K562 (cell line): ENCODE results near the gene CHMP4B. TPM values are rescaled to one million over a fixed set of nuclear protein-coding genes. Genes with fewer than 3 reads are reported as not detected.

Experiments
- ATAC-seq: fragments of 200-7000 bp; cut with Tn5 transposase; 3 replicates; pipeline ENCODE4 v1.9.1; 2020; ENCODE audit warnings: moderate library complexity
- BruUV-seq: library from RNA; stranded (reverse); fragments of 400-500 nt; replicated peaks from 2 replicates; lab custom pipeline; 2021; lab: Mats Ljungman, UMichigan
- CTCF ChIA-PET: fragments of 300-600 bp; formaldehyde crosslinking; extraction: SDS; loops from one replicate; lab custom pipeline; 2021; ENCODE audit warnings: low intra/inter-chr PET ratio; lab: Yijun Ruan, JAX
- POLR2A ChIA-PET: fragments of 300-600, 350-650 bp; sonication (Branson Sonifier 250); formaldehyde crosslinking; extraction: SDS; loops from one replicate; lab custom pipeline; 2021; ENCODE audit warnings: antibody characterized with exemption, inconsistent platforms; lab: Yijun Ruan, JAX
- DNase-seq, 4 experiments: peaks; one replicate each; pipeline versions ENCODE4 v3.0.0 to v3.0.0-alpha.2; 2011 to 2018; ENCODE audit warnings: low spot score in 3 of 4, mixed read lengths in 3 of 4; ENCODE audit errors: extremely low read depth in 1 of 4
- FAIRE-seq: peaks from 2 replicates; lab custom pipeline; 2011; peaks lifted over from hg19 to GRCh38; lab: Jason Lieb, UNC
- H2AFZ ChIP-seq: 2 replicates; pipeline ENCODE4 v1.6.0; 2011; ENCODE audit warnings: low read depth, low read length, control low read depth, inconsistent platforms
- H3K27ac ChIP-seq: fragments of 200-600 bp; 3 replicates; pipeline ENCODE4 v1.8.0; 2011; ENCODE audit warnings: low read depth, mild to moderate bottlenecking, control low read depth, inconsistent platforms, low read length, moderate library complexity, mixed read lengths; ENCODE audit errors: extremely low read depth
- H3K27me3 ChIP-seq, 2 experiments: fragments of 300-600 bp in 1 of 2; 2 replicates in 1 of 2; 3 replicates in 1 of 2; pipeline versions ENCODE4 v1.6.0 to v1.8.0; 2011; ENCODE audit warnings: inconsistent platforms in 2 of 2, low read length in 2 of 2, mild to moderate bottlenecking in 1 of 2, mixed read lengths in 1 of 2, moderate library complexity in 1 of 2; ENCODE audit not compliant: control insufficient read depth in 2 of 2, insufficient read depth in 2 of 2
- H3K36me3 ChIP-seq: fragments of 300-600 bp; 3 replicates; pipeline ENCODE4 v1.8.0; 2011; ENCODE audit warnings: mild to moderate bottlenecking, low read length, inconsistent platforms; ENCODE audit not compliant: control insufficient read depth, insufficient read depth
- H3K4me1 ChIP-seq, 2 experiments: fragments of 200-600 bp in 1 of 2; replicated peaks in 1 of 2; 2 replicates in 1 of 2; 3 replicates in 1 of 2; pipeline versions ENCODE4 v1.5.1 to v1.8.0; 2011; ENCODE audit warnings: inconsistent platforms in 2 of 2, low read length in 2 of 2, mild to moderate bottlenecking in 1 of 2, mixed read lengths in 1 of 2, moderate library complexity in 1 of 2; ENCODE audit not compliant: control insufficient read depth in 2 of 2, insufficient read depth in 2 of 2
- H3K4me2 ChIP-seq: 2 replicates; pipeline ENCODE4 v1.6.1; 2011; ENCODE audit warnings: low read length, control low read depth, inconsistent platforms, mixed read lengths; ENCODE audit not compliant: insufficient read depth
- H3K4me3 ChIP-seq: fragments of 200-600 bp; sonication (generic), shearing (Covaris generic); 2 replicates; pipeline ENCODE4 v1.5.1; 2016; ENCODE audit warnings: control low read depth, inconsistent platforms
- H3K79me2 ChIP-seq: fragments of 200-600 bp; 3 replicates; pipeline ENCODE4 v1.8.0; 2011; ENCODE audit warnings: low read length, inconsistent platforms; ENCODE audit not compliant: control insufficient read depth, insufficient read depth
- H3K9ac ChIP-seq, 2 experiments: 2 replicates each; pipeline versions ENCODE4 v1.6.0 to v1.6.1; 2011; ENCODE audit warnings: low read depth in 2 of 2, low read length in 2 of 2, control low read depth in 1 of 2, inconsistent platforms in 1 of 2, mild to moderate bottlenecking in 1 of 2, mixed read lengths in 1 of 2; ENCODE audit not compliant: insufficient read depth in 1 of 2
- H3K9me1 ChIP-seq: one replicate; pipeline ENCODE4 v1.6.0; 2011; ENCODE audit warnings: inconsistent platforms, mild to moderate bottlenecking, low read length, moderate library complexity; ENCODE audit not compliant: control insufficient read depth, insufficient read depth
- H3K9me3 ChIP-seq: replicated peaks from 2 replicates; pipeline ENCODE4 v1.5.1; 2011; ENCODE audit warnings: low read depth, low read length, inconsistent platforms; ENCODE audit not compliant: control insufficient read depth, insufficient read depth
- H4K20me1 ChIP-seq: replicated peaks from 2 replicates; pipeline ENCODE4 v1.6.1; 2011; ENCODE audit warnings: low read length, inconsistent platforms, mixed read lengths; ENCODE audit not compliant: control insufficient read depth, insufficient read depth
- BMI1 ChIP-seq: fragments of 150-350 bp; IDR thresholded peaks from 2 replicates; pipeline ENCODE4 v1.6.1; 2014; ENCODE audit warnings: low read length
- CBX5 ChIP-seq: IDR thresholded peaks from 2 replicates; pipeline ENCODE4 v1.6.1; 2014; ENCODE audit warnings: low read depth, borderline replicate concordance
- ELF4 ChIP-seq: fragments of 450-650 bp; formaldehyde crosslinking; IDR thresholded peaks from 2 replicates; pipeline ENCODE4 v1.4.0; 2022; ENCODE audit warnings: missing genetic modification characterization
- FOXM1 ChIP-seq, 2 experiments: fragments of 450-650 bp in 1 of 2; sonication (generic) in 1 of 2; formaldehyde crosslinking in 1 of 2; IDR thresholded peaks; 2 replicates each; pipeline versions ENCODE4 v1.6.1 to v1.9.0; 2017 to 2022; ENCODE audit warnings: low read depth in 2 of 2, mild to moderate bottlenecking in 2 of 2, missing genetic modification reagents in 1 of 2, moderate library complexity in 1 of 2
- NKRF ChIP-seq: fragments of 450-650 bp; IDR thresholded peaks from 2 replicates; pipeline ENCODE4 v1.6.1; 2016; ENCODE audit warnings: borderline replicate concordance
- RBM22 ChIP-seq: fragments of 200-400 bp; formaldehyde crosslinking; IDR thresholded peaks from 2 replicates; pipeline ENCODE4 v1.6.1; 2018; ENCODE audit warnings: low read length, low read depth; ENCODE audit not compliant: poor library complexity, severe bottlenecking
- SUPT5H ChIP-seq: fragments of 450-650 bp; IDR thresholded peaks from 2 replicates; pipeline ENCODE4 v1.6.1; 2016
- ZNF436 ChIP-seq: fragments of 250-450, 450-650 bp; sonication (Bioruptor Pico); formaldehyde crosslinking; IDR thresholded peaks from 2 replicates; pipeline ENCODE4 v1.7.0; 2020; ENCODE audit warnings: mild to moderate bottlenecking
- WGBS: fragments of 100-300 bp; shearing (Covaris generic); methylation state at CpG from one replicate; pipeline ENCODE4 v1.1.6; 2016; ENCODE audit warnings: low coverage, mixed read lengths; ENCODE audit not compliant: insufficient coverage; ENCODE audit errors: missing lambda C conversion rate; 5-methylcytosine and 5-hydroxymethylcytosine counted together
- in situ Hi-C: fragments of 300-500 bp; cut with MboI; formaldehyde crosslinking; loops from 4 replicates; pipeline ENCODE4 v1.15.0; 2018; ENCODE audit warnings: inconsistent platforms, mixed read lengths
- intact Hi-C: fragments of 100-400 bp; cut with micrococcal nuclease; formaldehyde crosslinking; loops from 2 replicates; pipeline ENCODE4 v1.14.2; 2022
- polyA plus RNA-seq, 8 experiments: library from polyadenylated mRNA; depleted of rRNA in 4 of 8; stranded (reverse) in 5 of 8; unstranded in 3 of 8; fragments of >200 nt; fragmentation: Nextera tagmentation in 2 of 8; fragmentation: Illumina TruSeq in 1 of 8; extraction: Ambion mirVana in 2 of 8; extraction: Trizol in 1 of 8; gene quantifications; 2 replicates each; pipeline versions ENCODE4 v1.2.1 to v1.2.3, GENCODE V29; 2011 to 2014; ENCODE audit warnings: inconsistent platforms in 1 of 8, missing spikeins in 1 of 8
- total RNA-seq, 7 experiments: library from RNA; depleted of rRNA in 6 of 7; stranded (reverse); fragments of >200 nt in 6 of 7; fragmentation: Illumina TruSeq in 2 of 7; extraction: Trizol in 2 of 7; gene quantifications; 2 replicates each; pipeline versions ENCODE4 v1.2.1 to v1.2.3, GENCODE V29; 2011 to 2021; ENCODE audit warnings: low replicate concordance in 1 of 7
- TF ChIP-seq, protein P1 (sequence below): fragments of 450-650 bp; IDR thresholded peaks from one replicate; pipeline ENCODE4 v1.6.1; 2018; ENCODE audit warnings: mild to moderate bottlenecking, moderate library complexity; ENCODE audit not compliant: partially characterized antibody
- TF ChIP-seq, protein P2 (sequence below): fragments of 250-450 bp; sonication (Bioruptor Pico); IDR thresholded peaks from 2 replicates; pipeline ENCODE4 v1.5.0; 2021; ENCODE audit warnings: mild to moderate bottlenecking, moderate library complexity
- TF ChIP-seq, protein P3 (sequence below): fragments of 250-450 bp; sonication (Bioruptor Pico); IDR thresholded peaks from 2 replicates; pipeline ENCODE4 v1.5.0; 2021

The CHMP4B gene
- total and polyA plus RNA-seq, 9 of the 15 experiments (the other 6 are each of a cell fraction or from before 2014, with no cell fraction given) = 1.8 to 64.7 (median 31.8) TPM

DNA sequence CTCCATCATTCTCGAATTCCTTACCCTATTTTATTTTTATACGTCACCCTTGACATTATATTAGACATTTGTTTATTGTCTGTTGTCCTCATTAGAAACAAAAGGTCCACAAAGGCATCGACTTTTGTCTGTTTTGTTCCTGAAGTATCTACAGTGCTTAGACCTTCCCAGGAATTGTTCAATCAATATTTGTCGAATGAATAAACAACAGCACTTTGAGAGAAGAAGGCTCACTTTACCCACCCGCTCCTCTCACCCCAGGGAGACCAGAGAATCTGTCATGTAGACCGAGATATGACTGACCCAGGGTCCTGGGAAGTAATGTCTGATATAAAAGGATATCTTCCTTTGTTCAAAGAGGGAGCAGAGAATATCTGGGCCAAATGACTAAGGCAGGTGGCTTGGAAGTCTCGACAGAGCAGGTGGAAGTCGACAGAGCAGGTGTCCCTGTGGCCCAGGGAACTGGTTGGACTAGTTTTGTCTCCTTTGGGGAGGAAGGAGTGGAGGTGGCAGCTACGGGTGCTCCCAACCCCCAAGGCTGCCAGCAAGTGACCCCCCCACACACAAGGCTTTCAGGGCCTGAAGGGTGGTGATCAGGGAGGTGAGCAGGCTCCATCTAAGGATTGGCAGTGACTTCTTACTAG, 14.8 kb upstream of the CHMP4B start:
- no peaks in the 10 kb centered on the region for H3K9me3 ChIP-seq
- ChIA-PET POLR2A (interaction anchor here (1.1 kb wide), 1 partner anchor 14 kb away, joined by 3 read pairs; no protein-coding TSS in a partner anchor), CTCF (no interaction called here)
- no peaks in the 10 kb centered on the region for H3K36me3 ChIP-seq
- TF ChIP-seq, protein P1, sequence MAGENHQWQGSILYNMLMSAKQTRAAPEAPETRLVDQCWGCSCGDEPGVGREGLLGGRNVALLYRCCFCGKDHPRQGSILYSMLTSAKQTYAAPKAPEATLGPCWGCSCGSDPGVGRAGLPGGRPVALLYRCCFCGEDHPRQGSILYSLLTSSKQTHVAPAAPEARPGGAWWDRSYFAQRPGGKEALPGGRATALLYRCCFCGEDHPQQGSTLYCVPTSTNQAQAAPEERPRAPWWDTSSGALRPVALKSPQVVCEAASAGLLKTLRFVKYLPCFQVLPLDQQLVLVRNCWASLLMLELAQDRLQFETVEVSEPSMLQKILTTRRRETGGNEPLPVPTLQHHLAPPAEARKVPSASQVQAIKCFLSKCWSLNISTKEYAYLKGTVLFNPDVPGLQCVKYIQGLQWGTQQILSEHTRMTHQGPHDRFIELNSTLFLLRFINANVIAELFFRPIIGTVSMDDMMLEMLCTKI = no peak
- TF ChIP-seq SUPT5H (no peak), CBX5 (no peak), ZNF436 (CRISPR knock-in tag) (no peak), NKRF (no peak), ELF4 (CRISPR knock-in tag) (no peak), FOXM1 (IDR thresholded peaks at IDR 0.05; ENCODE audit: low read depth) (no peak), FOXM1 (CRISPR knock-in tag; IDR thresholded peaks at IDR 0.05; ENCODE audit: low read depth) (no peak), RBM22 (no peak), BMI1 (no peak)
- TF ChIP-seq, protein P2, sequence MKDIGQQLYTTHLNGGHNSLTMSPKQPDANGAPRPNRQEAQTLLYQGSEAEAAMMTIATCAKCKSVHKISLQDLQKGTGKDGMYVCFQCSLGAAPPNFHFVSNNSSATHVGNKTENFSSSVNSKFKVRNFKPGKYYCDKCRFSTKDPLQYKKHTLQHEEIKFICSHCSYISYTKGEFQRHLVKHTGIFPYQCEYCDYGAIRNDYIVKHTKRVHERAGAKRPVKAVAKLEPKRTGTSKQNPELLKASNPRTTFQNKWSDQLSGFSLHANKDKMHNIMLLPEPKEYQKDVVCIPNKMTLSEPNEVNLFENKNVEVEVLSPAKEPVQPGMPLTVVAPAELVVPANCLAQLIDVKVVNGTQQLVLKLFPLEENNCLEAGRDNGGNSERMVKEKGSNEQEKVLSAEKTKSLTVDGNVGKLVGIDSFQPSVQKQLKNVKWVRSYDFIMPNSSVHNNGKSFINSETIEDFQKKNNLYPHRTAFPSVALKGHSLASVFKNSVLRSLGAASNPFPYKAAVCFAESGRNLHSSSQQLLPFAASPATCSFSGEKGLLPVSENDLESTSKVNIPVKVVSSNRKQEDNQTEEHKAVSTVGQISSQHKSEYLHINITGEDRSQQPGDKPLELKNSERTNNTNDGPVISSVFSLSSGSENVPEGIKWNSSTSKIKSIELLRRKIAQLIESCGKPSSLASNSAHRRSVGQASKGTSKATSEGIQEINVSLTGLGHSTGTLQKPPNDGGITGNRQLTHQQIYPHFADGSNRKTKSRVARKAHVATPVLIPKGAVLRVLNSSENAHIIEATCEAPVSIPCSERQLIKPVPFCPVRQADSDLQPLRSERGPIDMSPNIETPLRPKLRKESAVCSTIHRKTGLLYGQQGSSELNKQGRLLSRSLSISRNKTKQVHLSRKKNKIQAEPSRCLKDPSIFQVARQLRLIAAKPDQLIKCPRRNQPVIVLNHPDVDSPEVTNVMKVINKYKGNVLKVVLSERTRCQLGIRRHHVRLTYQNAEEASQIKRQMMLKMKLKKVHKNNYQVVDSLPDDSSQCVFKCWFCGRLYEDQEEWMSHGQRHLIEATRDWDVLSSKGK (CRISPR knock-in tag) = no peak
- TF ChIP-seq, protein P3, sequence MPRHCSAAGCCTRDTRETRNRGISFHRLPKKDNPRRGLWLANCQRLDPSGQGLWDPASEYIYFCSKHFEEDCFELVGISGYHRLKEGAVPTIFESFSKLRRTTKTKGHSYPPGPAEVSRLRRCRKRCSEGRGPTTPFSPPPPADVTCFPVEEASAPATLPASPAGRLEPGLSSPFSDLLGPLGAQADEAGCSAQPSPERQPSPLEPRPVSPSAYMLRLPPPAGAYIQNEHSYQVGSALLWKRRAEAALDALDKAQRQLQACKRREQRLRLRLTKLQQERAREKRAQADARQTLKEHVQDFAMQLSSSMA (CRISPR knock-in tag) = no peak
- H3K4me3 ChIP-seq = no peak overlapping the region
- FAIRE-seq = no peak
- no peak overlapping the region for H3K27ac ChIP-seq
- WGBS = 28% methylated on average over 9 of the region's 9 CpGs
- no TSS peak for BruUV-seq
- H3K9ac ChIP-seq = peak overlapping the region in 1 of 2 experiments; percentile 6; a peak in 1 of 4 replicates
- H4K20me1 ChIP-seq = no peaks in the 10 kb centered on the region
- H3K27me3 ChIP-seq = no peaks in the 10 kb centered on the region
- in situ Hi-C loops (no loop called here), intact Hi-C loops (loop anchor here (10.0 kb wide), 2 partner anchors 128 to 268 kb away; no protein-coding TSS in a partner anchor)
- no peak for ATAC-seq
- no peaks in the 10 kb centered on the region for H3K9me1 ChIP-seq
- H3K79me2 ChIP-seq = no peaks in the 10 kb centered on the region
- DNase-seq = no peak
- no peak overlapping the region for H3K4me2 ChIP-seq
- H2AFZ ChIP-seq = no peak overlapping the region
- H3K4me1 ChIP-seq = peaks cover 3 to 9% of the 10 kb centered on the region in 2 experiments; a peak in 4 of 5 replicates
